Activated T-helper 1 cell treated with Interleukin-2 at 50 U/mL for 16 hours (primary cell): ENCODE measurements around the gene C1RL.

Source experiments
- DNase-seq: peaks from one replicate; pipeline ENCODE4 v3.0.0-alpha.2; 2020; ENCODE audit warnings: low read depth

C1RL gene, protein sequence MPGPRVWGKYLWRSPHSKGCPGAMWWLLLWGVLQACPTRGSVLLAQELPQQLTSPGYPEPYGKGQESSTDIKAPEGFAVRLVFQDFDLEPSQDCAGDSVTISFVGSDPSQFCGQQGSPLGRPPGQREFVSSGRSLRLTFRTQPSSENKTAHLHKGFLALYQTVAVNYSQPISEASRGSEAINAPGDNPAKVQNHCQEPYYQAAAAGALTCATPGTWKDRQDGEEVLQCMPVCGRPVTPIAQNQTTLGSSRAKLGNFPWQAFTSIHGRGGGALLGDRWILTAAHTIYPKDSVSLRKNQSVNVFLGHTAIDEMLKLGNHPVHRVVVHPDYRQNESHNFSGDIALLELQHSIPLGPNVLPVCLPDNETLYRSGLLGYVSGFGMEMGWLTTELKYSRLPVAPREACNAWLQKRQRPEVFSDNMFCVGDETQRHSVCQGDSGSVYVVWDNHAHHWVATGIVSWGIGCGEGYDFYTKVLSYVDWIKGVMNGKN

GRCh38 chr12:7108796-7109571 lies at the start of gene C1RL:
Gene C1RL (minus strand): TSS chr12:7109214. CDS start chr12:7109180, 34 bp downstream.
- peak; percentile 65 for DNase-seq

- DNase-seq = no peak
These were observed 48.4 kb upstream of the C1RL start for GRCh38 chr12:7157391-7157790.

- DNase-seq = no peak
These were observed 47.5 kb upstream of the C1RL start for GRCh38 chr12:7156259-7157197.

GRCh38 chr12:7155471-7156034 lies 46.5 kb upstream of the C1RL start:
- DNase-seq = no peak

- DNase-seq = no peak
These were observed 46.0 kb upstream of the C1RL start for GRCh38 chr12:7154901-7155470.

DNA sequence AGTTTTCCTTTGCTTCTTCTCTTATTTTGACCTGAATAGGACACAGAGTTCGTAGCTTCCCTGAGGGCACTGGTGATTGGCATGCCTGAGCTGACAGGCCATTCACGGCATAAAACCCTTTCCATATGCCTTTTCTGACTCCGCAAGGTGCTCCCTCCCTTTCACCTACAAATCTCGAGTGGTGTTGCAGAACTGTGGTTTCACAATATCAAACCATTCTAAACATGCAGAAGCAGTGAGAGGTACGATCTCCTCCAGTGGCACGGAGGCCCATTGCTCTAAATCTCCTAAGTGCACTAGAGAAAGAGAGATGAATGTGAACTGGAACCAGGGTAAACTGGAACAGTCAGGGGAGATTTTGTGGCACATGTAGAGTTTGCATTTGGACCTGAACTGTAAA lies 45.0 kb upstream of the C1RL start:
- no peak for DNase-seq

- DNase-seq = no peak
These were observed 43.8 kb upstream of the C1RL start for GRCh38 chr12:7152818-7153217.

DNA sequence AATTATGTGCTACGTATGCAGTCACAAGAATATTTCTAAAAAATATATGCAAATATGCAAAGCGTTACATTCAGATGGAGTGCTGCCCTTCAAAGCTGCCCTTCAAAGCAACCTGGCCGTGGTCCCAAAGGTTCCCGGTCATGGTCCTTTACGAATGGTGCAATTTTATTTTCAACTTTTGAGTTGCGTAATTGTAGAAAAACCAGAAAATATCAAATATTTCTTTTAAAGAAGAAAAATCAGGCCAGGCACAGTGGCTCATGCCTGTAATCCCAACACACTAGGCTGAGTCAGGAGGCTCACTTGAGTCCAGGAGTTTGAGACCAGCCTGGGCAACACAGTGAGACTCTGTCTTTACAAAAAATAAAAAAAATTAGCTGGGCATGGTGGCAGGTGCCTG lies 42.5 kb upstream of the C1RL start:
- no peak for DNase-seq

GRCh38 chr12:7150841-7151240 lies 41.8 kb upstream of the C1RL start:
- DNase-seq = no peak

- no peak for DNase-seq
These were observed 41.3 kb upstream of the C1RL start for GRCh38 chr12:7150356-7150755.

DNA sequence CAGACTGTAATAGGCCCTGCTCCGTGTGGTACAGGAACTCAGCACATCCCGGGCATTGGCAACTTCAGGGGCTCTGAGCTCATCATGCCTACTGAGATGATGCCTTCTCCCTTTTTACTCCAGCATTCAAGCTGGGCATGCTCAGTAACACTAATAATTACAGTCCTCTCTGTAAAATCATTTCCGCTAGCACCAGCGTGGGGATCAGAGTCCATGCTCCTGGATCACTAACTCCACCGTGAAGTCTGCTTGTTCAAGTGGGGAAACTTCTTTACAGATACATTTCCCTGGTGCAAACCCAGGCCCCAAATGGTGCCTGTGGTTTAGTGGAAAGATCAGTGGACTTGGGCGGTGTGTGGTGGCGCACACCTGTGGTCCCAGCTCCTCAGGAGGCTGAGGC lies 37.9 kb upstream of the C1RL start:
- no peak for DNase-seq

DNA sequence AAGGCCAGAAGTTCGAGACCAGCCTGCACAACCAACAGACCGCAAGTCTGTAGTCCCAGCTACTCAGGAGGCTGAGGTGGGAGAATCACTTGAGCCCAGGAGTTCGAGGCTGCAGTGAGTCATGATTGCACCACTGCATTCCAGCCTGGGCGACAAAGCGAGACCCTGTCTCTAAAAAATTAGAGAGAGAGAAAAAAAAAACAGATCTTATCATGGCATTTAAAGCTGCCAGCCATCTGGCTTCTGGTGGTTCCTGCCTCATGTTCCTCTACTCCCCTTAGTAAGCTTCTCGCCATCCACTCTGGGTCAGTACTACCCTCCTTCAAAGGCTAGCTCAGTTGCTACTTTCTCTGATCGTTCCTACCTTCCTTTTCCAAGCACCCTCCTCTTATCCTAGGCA lies 37.2 kb upstream of the C1RL start:
- DNase-seq = no peak

DNA sequence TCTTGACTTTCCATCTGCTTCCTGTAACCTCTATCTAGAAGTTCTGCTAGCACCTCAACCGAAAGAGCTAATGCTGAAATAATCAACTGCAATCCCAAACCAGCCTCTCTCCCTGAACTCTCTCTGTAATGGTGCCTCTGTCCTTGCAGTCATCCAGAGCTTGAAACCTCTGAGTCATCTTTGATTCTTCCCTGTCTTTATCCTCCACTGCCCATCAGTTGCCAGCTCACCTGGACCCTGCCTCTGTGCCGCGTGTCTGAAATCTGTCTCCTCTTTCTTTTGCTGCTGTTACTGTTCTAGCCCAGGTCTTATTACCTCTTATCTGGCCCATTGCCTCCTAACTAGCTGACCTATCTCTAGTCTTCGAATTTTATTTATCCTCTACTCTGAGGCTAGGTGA lies 36.7 kb upstream of the C1RL start:
- no peak for DNase-seq

DNA sequence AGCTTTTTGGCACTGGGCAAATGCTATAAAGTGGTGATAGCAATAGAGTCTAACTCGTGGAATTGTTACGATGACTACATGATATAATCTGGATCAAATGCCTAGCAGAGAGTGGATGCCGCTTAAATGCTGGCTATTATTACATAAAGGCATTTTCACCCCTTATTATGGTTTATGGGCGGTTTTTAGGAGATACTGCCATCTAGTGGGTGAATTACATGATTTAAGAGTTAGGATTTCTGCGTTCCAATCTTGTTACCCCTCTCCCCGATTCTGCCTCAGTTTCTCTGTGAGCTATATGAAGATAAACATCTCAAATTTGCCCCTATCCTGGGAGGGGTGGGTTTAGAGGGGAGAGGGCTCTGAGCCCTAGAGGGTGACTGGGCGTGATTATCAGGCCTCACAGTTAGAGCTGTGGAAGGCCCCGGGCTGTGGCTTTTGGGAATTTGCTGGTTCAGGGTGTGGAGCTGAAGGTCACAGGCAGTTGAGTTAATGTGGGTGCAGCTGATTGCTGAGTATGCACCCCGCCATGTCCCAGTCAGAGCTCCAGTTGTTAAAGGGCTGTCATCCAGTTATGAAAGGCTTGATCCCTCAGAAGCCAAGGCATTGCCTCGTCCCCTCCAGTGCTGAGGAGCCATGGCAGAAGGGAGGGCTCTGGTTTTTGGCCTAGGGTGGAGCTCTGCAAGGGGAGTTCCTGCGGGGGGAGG lies 35.6 kb upstream of the C1RL start:
- DNase-seq = no peak

- DNase-seq = no peak
These were observed 34.5 kb upstream of the C1RL start for GRCh38 chr12:7143564-7143963.

DNA sequence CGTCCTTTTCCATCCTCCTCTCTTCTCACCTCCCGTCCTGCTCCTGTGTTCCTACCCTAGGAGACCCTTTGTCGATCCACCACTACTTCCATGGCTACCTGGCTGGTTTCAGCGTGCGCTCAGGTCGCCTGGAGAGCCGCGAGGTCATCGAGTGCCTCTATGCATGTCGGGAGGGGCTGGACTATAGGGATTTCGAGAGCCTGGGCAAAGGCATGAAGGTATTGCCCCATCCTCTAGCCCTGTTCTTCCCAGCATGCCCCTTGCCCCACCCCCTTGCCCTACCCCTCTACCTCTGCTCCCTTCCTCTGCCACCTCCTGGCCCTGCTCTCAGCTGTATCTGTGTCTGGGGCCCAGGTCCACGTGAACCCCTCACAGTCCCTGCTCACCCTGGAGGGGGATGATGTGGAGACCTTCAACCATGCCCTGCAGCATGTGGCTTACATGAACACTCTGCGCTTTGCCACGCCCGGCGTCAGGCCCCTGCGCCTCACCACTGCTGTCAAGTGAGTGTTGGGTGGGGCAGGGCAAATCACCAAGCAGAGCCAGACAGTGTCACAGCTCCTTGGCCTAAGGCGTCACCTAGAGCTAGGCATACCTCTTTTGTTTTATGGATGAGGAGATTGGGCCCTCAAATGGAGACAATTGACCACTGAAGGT lies 33.9 kb upstream of the C1RL start:
- DNase-seq = no peak

DNA sequence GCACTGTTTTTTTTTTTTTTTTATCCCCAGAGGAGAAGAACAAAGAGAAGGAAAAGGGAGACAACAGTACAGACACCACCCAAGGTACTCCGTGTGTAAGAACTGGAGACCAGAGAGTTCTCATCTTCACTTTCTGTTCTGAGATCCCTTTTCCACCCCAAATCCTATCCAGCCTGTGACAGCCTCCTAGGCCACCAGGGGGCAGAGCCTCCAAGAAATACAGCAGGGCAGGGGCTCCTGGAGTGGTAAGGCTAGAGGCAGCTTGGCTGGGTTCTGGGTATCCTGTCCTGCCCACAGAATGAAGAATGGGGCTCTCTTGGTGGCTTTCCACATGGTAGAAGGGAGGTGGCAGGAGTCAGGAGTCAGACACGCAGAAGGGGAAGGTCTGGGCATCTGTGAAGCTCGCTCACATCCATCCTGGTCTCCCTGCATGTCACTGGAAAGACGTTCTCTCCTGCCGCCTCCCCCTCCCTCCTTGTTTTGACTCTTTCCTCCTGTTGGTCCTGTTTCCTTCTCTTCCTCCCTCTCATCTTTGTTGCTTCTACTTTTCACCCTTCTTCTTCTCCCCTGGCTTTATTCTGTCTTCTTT lies 33.1 kb upstream of the C1RL start:
- peak; percentile 26 for DNase-seq

- DNase-seq = no peak
These were observed 32.5 kb upstream of the C1RL start for GRCh38 chr12:7141351-7142005.

DNA sequence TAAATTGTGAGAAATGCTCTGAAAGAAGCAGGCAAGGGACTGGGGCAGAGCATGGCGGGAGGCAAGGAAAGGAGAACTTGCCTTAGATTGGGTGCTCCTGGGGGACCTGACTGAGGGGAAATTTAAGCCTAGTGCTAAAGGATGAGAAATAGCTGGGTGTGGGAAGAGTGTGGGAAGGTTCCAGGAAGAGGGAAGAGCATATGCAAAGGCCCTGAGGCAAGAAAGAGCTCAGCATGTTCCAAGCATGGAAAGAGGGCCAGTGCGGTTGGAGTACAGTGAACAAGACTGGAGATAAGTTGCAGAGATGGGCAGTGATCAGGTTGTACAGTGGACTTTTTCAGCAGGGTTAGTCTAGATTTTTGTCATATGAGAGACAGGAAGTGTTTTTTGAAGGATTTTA lies 30.2 kb upstream of the C1RL start:
- no peak for DNase-seq
